GM23248 (cell line): ENCODE measurements around the gene CDKN2AIP. TPM values are rescaled to one million over a fixed set of nuclear protein-coding genes. Genes with fewer than 3 reads are reported as not detected.
"Not testable (repeated sequence)": the region's sequence is repeated elsewhere in the genome, so short reads cannot be mapped to it uniquely, and the experiment has no call there.

ENCODE experiments used
- DNase-seq: peaks from one replicate; pipeline ENCODE4 v3.0.0-alpha.2; 2015
- H2AFZ ChIP-seq: fragments of 200-600 bp; sonication (generic); 2 replicates; pipeline ENCODE4 v1.6.1; 2016; ENCODE audit warnings: antibody characterized with exemption
- H3F3A ChIP-seq: fragments of 200-600 bp; sonication (generic); 2 replicates; pipeline ENCODE4 v1.6.1; 2016; ENCODE audit warnings: mild to moderate bottlenecking, antibody characterized with exemption, mixed run types; ENCODE audit not compliant: insufficient read depth
- H3K27ac ChIP-seq: fragments of 200-600 bp; sonication (generic); 2 replicates; pipeline ENCODE4 v1.5.1; 2016; ENCODE audit warnings: mild to moderate bottlenecking
- H3K27me3 ChIP-seq: fragments of 200-600 bp; sonication (generic); replicated peaks from 2 replicates; pipeline ENCODE4 v1.6.1; 2016; ENCODE audit warnings: mild to moderate bottlenecking; ENCODE audit not compliant: insufficient read depth
- H3K36me3 ChIP-seq: fragments of 200-600 bp; sonication (generic); 2 replicates; pipeline ENCODE4 v1.6.1; 2016; ENCODE audit warnings: low read depth, mild to moderate bottlenecking
- H3K4me1 ChIP-seq: fragments of 200-600 bp; sonication (generic); 2 replicates; pipeline ENCODE4 v1.6.1; 2016; ENCODE audit warnings: mild to moderate bottlenecking; ENCODE audit not compliant: insufficient read depth
- H3K4me2 ChIP-seq: fragments of 200-600 bp; sonication (generic); one replicate; pipeline ENCODE4 v1.6.1; 2016; ENCODE audit warnings: mild to moderate bottlenecking; ENCODE audit not compliant: unreplicated experiment
- H3K4me3 ChIP-seq: fragments of 200-600 bp; sonication (generic); 2 replicates; pipeline ENCODE4 v1.5.1; 2016; ENCODE audit warnings: mild to moderate bottlenecking
- H3K79me2 ChIP-seq: fragments of 200-600 bp; sonication (generic); 2 replicates; pipeline ENCODE4 v1.6.1; 2016; ENCODE audit warnings: mild to moderate bottlenecking; ENCODE audit not compliant: insufficient read depth
- H3K9ac ChIP-seq: fragments of 200-600 bp; sonication (generic); 2 replicates; pipeline ENCODE4 v1.6.1; 2016; ENCODE audit warnings: mild to moderate bottlenecking
- H3K9me2 ChIP-seq: fragments of 200-600 bp; sonication (generic); 2 replicates; pipeline ENCODE4 v1.6.1; 2016; ENCODE audit warnings: mixed run types, mild to moderate bottlenecking, moderate library complexity; ENCODE audit not compliant: insufficient read depth
- H3K9me3 ChIP-seq: fragments of 200-600 bp; sonication (generic); one replicate; pipeline ENCODE4 v1.6.1; 2017; ENCODE audit warnings: low read depth
- H4K20me1 ChIP-seq: fragments of 200-600 bp; sonication (generic); 2 replicates; pipeline ENCODE4 v1.6.0; 2016; ENCODE audit not compliant: insufficient read depth
- EZH2 ChIP-seq: fragments of 200-600 bp; sonication (generic); IDR thresholded peaks from 2 replicates; pipeline ENCODE4 v1.6.1; 2018; ENCODE audit warnings: antibody characterized with exemption, mild to moderate bottlenecking; ENCODE audit not compliant: insufficient read depth, poor library complexity, severe bottlenecking
- EZH2phosphoT487 ChIP-seq: fragments of 200-600 bp; sonication (generic); IDR thresholded peaks from 2 replicates; pipeline ENCODE4 v1.6.1; 2018; ENCODE audit warnings: antibody characterized with exemption, moderate library complexity, mild to moderate bottlenecking, low read depth; ENCODE audit not compliant: insufficient read depth
- WGBS, 2 experiments: methylation state at CpG; one replicate each; pipeline ENCODE4 v1.1.6; 2015 to 2017; ENCODE audit warnings: low lambda C conversion rate in 2 of 2, low coverage in 1 of 2; ENCODE audit errors: missing lambda C conversion rate in 2 of 2; 5-methylcytosine and 5-hydroxymethylcytosine counted together
- in situ Hi-C: fragments of 300-500 bp; cut with MboI; formaldehyde crosslinking; loops from 2 replicates; pipeline ENCODE4 v1.15.0; 2020
- polyA plus RNA-seq: library from polyadenylated mRNA; unstranded; fragments of >200 nt; fragmentation: Nextera tagmentation; extraction: Ambion mirVana; gene quantifications from 2 replicates; pipeline ENCODE4 v1.2.1, GENCODE V29; 2016
- total RNA-seq: library from RNA; depleted of rRNA; stranded (reverse); fragments of >200 nt; shearing (Covaris generic); gene quantifications from 2 replicates; pipeline ENCODE4 v1.2.3, GENCODE V29; 2014

CDKN2AIP gene
- total and polyA plus RNA-seq, 2 experiments from 2014 or later, result 14.6 to 18.7 TPM

DNA sequence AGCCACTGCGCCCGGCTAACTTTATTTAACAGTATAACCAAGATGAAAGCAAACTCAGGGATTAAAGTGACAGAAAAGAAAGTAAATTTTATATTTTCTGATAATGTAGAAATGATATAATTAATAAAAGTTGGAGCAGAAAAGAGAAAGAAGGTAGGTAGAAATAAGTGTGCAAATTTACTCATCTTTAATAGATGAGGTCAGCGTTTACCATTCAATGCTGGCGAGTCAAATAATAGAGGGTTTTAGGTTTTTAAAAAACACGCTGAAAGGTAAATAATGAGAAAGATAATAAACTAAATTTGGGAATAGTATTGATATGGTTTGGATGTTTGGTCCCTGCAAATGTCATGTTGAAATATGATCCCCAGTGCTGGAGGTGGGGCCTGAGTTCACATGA lies 13.6 kb downstream of the CDKN2AIP start:
- Histone ChIP-seq H3K27ac (no peak overlapping the region), H3K9me2 (no peaks in the 10 kb centered on the region), H2AFZ (no peak overlapping the region), H3K4me3 (no peak overlapping the region), H3K36me3 (no peaks in the 10 kb centered on the region), H3F3A (no peaks in the 10 kb centered on the region), H3K4me1 (no peaks in the 10 kb centered on the region), H3K9ac (no peak overlapping the region), H4K20me1 (no peaks in the 10 kb centered on the region), H3K79me2 (no peaks in the 10 kb centered on the region), H3K4me2 (no peak overlapping the region), H3K27me3 (no peaks in the 10 kb centered on the region), H3K9me3 (no peaks in the 10 kb centered on the region)
- TF ChIP-seq EZH2 (no peak), EZH2phosphoT487 (no peak)
- in situ Hi-C loops, result no loop called here
- WGBS, 2 experiments, result 76 to 78% methylated on average over 5 of the region's 5 CpGs
- no peak for DNase-seq

DNA sequence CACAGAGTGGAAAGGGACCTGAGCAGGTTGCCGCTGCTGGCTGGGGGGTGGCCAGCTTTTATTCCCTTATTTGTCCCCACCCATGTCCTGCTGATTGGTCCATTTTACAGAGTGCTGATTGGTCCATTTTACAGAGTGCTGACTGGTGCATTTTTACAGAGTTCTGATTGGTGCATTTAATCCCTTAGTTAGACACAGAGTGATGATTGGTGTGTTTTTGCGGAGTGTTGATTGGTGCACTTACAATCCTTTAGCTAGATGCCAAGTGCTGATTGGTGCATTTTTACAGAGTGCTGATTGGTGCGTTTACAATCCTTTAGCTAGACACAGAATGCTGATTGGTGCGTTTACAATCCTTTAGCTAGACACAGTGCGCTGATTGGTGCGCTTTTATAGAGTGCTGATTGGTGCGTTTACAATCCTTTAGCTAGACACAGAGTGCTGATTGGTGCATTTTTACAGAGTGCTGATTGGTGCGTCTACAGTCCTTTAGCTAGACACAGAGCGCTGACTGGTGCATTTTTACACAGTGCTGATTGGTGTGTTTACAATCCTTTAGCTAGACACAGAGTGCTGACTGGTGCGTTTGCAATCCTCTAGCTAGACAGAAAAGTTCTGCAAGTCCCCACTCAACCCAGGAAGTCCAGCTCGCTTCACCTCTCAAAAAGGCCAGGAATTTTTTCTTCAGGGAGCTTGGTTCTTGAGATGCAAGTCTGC lies 19.6 kb downstream of the CDKN2AIP start:
- peaks cover 10% of the 10 kb centered on the region for H3K4me1 ChIP-seq
- H3K9ac ChIP-seq, H3K9me2 ChIP-seq, H3K79me2 ChIP-seq, H2AFZ ChIP-seq, in situ Hi-C loops, H3K27me3 ChIP-seq, H3K9me3 ChIP-seq, DNase-seq, H3K4me3 ChIP-seq, H3K36me3 ChIP-seq, H3K27ac ChIP-seq, H4K20me1 ChIP-seq, H3K4me2 ChIP-seq: not testable (repeated sequence)
- peaks cover 13% of the 10 kb centered on the region; the same call in 1 of the 2 replicates for H3F3A ChIP-seq
- 57 to 61% methylated on average over 8 of the region's 11 CpGs for WGBS, 2 experiments

DNA sequence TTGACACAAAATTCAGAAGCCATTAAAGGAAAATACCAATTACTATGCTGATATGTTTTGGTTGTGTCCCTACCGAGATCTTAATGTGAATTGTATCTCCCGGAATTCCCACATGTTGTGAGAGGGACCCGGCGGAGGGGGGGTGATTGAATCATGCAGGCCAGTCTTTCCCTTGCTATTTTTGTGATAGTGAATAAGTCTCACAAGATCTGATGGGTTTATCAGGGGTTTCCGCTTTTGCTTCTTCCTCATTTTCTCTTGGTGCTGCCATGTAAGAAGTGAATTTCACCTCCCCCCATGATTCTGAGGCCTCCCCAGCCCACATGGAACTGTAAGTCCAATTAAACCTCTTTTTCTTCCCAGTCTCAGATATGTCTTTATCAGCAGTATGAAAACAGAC lies 21.4 kb downstream of the CDKN2AIP start:
- H3K9me3 ChIP-seq, H3K4me2 ChIP-seq, H2AFZ ChIP-seq, H3K36me3 ChIP-seq, H3K9ac ChIP-seq, H3K79me2 ChIP-seq, H3K4me3 ChIP-seq, H3K27ac ChIP-seq, H3K9me2 ChIP-seq, DNase-seq, in situ Hi-C loops, H4K20me1 ChIP-seq, H3K27me3 ChIP-seq: not testable (repeated sequence)
- Histone ChIP-seq H3F3A (peaks cover 19% of the 10 kb centered on the region; the same call in 1 of the 2 replicates), H3K4me1 (peaks cover 10% of the 10 kb centered on the region)
- WGBS, 2 experiments, result 61 to 75% methylated on average over 4 to 5 of the region's 5 CpGs

DNA sequence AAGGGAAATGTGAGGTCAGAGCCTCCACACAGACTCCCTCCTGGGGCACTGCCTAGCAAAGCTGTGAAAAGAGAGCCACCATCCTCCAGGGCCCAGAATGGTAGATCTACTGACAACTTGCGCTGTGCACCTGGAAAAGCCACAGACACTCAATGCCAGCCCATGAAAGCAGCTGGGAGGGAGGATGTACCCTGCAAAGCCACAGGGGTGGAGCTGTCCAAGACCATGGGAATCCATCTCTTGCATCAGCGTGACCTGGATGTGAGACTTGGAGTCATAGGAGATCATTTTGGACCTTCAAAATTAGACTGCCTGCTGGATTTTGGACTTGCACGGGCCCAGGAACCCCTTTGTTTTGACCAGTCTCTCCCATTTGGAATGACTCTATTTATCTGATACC lies 22.8 kb downstream of the CDKN2AIP start:
- H3K27me3 ChIP-seq, result no peaks in the 10 kb centered on the region
- no peak overlapping the region for H3K4me3 ChIP-seq
- no peak overlapping the region for H3K9ac ChIP-seq
- peaks cover 10% of the 10 kb centered on the region for H3K4me1 ChIP-seq
- H3K27ac ChIP-seq, result no peak overlapping the region
- H3F3A ChIP-seq, result peaks cover 19% of the 10 kb centered on the region; the same call in 1 of the 2 replicates
- no peaks in the 10 kb centered on the region for H3K9me3 ChIP-seq
- H3K4me2 ChIP-seq, result no peak overlapping the region
- H3K36me3 ChIP-seq, result no peaks in the 10 kb centered on the region
- H3K79me2 ChIP-seq, result no peaks in the 10 kb centered on the region
- DNase-seq, result no peak
- H2AFZ ChIP-seq, result no peak overlapping the region
- H3K9me2 ChIP-seq, result no peaks in the 10 kb centered on the region
- no peaks in the 10 kb centered on the region for H4K20me1 ChIP-seq
- in situ Hi-C loops, result no loop called here
- TF ChIP-seq EZH2phosphoT487 (no peak), EZH2 (no peak)
- 99 to 100% methylated on average over 3 of the region's 3 CpGs for WGBS, 2 experiments
